Measurements from ENCODE around the gene PSMB11.

The PSMB11 gene

DNA sequence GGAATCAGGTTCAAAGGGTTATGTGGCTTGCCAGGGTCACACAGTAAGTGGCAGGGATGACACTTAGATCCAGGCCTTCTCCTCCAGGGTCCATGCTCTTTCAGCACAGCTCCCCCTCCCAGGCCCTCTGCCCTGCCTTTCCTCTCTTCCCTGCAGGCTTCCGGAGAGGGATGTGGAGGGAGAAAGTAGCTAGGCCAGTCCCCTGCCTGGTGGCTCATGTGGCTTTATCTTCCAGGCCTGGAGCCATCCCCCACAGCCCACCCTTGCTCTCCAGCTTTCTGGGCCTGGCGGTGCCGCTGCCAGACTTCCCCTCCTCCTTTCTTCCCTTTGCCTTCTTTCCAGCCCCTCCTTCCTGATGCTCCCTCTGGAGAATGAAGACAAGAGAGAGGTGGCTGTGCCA is 1.7 kb downstream of the PSMB11 start:
- no peak for DNase-seq (ENCODE audit: low read depth in 2 of 2)

DNA sequence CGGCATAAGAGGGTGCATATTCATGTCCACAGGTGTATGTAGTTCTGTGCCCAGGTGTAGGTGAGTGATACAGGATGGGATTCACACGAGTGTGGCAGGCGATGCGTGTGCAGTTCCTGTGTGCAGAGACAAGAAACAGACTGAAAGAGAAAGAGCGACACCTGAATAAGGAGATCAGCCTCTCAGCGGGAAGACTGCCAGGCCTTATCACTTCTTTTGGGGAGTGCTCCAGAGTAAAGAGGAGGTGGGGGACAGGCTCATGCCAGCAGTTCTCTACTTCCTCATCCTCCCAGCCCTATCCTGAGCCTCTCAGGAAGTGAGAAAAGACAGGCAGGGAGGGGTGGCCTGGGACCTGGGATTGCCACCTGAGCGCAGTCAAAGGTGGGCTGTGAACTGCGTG is 2.8 kb downstream of the PSMB11 start:
- DNase-seq (ENCODE audit: low read depth in 2 of 2), result no peak

- DNase-seq (ENCODE audit: low read depth in 2 of 2), result no peak
Observed at GRCh38 chr14:23045419-23046357, 3.7 kb downstream of the PSMB11 start.

DNA sequence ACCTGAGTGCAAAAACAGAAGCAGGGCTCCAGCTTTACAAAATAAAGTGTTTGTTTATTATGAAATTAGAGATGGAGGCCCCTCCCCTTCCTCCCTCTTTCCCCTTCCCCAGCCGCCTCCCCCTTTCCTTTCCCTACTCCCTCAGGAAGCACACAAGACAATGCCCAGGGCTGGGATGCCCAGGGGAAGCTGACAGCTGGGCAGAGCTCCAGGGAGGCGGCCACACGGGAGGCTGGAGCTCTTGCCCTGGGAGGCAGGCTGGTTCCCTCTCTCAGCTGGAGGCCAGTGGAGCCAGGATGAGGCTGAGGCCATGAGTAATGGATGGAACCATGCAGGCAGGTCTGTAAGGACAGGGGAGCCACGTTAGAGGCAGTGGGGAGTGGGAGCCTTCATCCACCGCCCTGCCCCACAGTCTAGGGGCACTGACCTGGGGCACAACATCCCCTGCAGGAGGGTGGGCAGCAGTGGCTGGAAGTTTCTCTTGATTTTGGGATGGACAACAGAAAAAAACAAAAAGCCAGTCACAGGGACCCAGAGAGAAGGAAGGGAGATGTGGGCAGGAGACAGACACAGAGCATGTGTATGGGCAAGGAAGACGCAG is 5.1 kb downstream of the PSMB11 start:
- no peak for DNase-seq (ENCODE audit: low read depth in 2 of 2)

DNA sequence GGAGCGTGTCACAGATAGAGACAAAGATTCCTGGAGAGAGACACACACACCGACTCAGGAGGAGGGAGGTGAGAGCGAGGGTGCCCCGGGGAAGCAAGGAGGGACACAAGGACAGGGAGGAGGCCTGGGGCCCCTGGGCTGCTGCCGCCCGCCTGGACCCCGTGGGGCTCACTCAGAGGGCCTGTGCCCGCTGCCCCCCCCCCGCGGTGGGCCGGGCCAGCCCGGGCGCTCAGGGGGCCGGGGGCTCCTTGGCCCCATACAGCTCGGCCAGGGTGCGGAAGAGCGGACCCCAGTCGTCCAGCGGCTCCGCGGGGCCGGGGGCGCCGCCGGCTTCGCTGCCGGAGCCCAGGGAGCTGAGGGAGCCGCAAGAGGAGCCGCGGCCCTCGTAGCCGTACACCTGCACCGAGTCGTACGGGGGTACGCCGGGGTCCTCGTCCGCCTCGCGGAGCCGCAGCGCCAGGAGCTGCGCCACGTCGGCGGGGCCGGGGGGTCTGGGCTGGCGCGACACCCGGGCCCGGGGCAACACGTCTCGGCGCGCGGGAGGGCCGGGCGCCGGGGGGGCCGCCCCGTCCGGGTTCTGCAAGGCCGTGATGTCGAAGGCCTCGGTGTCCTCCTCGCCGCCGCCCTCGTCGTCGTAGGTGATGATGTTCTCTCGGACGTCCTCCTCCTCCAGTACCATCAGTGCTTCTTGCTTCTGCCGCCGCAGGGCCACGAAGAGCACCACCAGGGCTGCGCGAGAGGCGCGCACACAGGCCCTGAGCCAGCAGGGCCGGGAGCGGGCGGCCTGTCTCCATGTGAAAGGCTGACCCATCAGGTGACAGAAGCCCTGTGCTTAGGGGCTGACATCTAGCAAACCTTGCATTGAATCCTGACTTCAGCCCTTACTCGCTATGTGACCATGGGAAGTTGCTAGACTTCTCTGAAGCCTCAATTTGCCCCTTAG is 6.0 kb downstream of the PSMB11 start:
- no peak for DNase-seq (ENCODE audit: low read depth in 2 of 2)

DNA sequence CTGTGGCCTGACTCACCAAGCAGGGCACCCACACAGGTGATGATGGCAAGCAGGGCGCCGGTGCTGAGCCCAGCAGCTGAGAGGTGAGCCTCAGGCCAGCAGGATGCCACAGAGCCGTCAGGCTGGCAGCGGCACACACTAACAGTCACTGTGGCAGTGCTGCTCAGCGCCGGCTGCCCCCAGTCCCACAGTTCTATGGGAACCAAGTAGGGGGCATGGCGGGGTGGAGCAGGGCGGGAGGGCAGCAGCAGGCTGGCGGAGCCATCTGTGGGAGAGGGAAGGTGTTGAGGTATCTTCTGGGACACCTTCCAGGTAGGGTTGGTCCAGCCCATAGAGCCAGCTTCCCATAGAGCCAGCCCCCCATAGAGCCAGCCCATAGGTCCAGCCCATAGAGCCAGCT is 7.0 kb downstream of the PSMB11 start:
- DNase-seq (ENCODE audit: low read depth in 2 of 2), result no peak

DNA sequence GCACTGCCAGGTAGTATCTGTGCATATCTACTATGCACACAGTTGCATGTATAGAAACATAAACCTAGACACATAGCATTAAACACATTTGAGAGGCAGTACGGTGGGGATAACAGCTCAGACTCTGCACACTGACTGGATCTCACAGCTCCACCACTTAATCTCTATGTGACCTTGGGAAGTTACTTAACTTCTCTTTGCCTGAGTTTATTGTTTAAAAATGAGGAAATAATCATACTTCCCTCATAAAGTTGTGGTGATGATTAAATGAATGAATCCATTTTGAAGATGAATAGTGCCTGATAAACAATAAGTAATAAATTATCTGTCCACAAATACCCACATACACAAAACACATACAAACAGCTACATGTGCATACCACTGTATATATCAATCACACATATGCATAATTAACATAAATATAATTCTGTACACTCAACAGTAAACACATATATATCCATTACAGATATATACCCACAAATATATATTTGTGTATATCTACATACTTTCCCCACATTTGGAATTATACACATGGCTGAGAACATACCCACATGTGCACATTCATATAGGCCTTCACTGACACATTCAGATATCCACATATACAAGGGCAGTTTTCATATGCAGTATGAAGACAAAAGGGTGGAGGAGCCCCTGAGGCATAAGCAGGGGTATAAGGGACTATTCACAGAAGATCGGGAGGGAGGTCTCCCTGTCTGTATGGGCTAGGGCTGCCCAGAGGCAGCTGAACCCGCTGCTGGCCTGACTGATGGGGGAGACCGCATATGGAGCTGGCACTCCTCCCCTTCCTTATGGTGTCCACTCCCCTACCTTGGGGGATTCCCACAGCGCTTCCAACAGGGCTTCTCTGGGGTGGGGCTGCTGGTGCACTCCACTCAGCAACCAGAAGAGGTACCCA is 9.4 kb downstream of the PSMB11 start:
- no peak for DNase-seq (ENCODE audit: low read depth in 2 of 2)

DNA sequence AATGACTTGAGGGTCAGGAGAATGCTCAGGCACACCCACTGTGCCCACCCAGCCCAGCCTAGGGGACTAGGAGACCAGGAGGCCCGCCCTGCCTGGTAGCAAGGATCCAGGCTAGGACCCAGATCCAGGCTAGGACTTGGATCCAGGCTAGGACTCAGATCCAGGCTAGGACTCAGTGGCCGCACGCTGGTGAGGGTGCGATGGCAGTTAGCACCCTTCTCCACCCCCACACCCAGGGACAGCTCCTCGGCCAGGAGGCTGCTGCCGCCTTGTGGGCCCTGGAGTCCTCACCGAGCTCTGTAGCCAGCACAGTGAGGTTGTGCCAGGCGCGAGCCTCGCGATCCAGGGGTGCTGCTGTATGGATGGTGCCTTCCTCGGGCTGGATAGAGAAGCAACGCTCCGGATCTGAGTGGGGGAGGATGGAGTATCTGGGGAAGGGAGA is 10.2 kb downstream of the PSMB11 start:
- DNase-seq (ENCODE audit: low read depth in 2 of 2), result no peak

DNA sequence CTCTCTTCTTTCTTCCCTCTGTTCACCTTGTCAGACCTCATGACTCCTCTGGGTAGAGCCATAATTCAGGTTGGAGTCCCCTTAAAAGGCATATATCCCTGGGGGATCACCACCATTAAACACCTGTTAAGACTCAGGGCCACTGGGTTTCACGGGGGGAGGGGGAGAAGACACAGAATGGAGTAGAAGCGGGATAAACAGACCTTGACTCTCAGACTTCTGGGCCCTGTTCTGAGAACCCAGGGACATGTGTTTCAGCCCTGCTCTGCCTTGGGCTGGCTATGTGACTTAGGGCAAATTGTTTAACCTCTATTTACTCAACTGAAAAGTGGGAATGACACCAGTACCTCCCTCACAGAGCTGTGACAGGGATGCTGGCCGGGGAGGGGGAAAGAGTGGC is 10.7 kb downstream of the PSMB11 start:
- no peak for DNase-seq (ENCODE audit: low read depth in 2 of 2)

DNA sequence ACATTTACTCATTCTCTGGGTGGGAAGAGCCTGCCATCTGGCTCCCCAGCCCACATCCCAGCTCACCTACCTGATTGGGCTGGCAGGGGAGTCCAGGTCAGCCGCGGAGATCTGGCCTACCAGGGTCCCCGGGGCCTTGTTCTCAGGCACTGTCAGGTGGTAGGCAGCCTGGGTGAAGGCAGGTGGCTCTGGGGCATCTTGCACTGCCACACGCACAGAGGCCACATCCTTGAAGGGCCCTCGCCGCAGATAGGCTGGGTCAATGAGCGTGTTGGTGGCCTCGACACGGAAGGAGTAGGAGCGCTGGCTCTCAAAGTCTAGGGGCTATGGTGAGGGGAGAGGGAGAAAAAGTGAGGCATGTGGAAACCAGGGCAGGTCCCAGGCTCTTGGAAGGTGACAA is 11.4 kb downstream of the PSMB11 start:
- no peak for DNase-seq (ENCODE audit: low read depth in 2 of 2)

DNA sequence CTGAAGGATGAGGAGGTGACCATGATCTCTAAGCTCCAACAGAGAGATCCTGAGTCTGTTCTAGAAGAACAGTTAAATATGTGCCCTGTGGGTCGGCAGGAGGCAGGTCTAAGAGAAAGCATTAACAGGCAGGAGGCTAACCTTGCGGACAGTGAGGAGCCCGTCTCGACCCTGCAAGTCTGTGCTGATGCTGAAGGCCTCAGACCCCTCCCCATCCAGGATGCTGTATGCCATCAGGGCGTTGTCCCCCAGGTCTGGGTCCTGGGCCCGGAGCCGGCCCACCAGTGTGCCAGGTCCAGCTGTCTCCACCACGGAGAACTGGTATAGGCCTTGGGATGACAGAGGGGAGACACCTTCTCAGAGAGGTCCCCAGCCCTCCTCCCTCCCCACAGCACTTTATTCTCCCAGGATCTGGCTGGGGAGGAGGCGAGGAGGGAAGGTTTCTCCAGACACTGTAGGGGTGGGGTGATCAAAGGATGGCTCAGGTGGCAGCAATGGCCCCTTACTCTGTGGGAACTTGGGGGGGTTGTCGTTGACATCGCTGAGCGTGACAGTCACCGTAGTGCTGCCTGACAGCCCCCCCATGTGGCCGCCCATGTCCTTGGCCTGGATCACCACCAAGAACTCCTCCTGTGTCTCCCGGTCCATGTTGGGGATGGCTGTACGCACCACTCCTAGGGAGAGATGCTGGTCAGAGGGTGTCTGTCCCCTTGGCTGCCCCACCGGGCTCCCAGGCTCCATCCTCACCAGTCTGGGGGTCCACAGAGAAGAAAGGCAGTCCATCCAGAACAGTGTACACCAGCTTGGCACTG is 12.2 kb downstream of the PSMB11 start:
- DNase-seq (ENCODE audit: low read depth in 2 of 2), result no peak

- no peak for DNase-seq (ENCODE audit: low read depth in 2 of 2)
Observed at GRCh38 chr14:23055147-23055550, 13.1 kb downstream of the PSMB11 start.

GRCh38 chr14:23055621-23056144 is 13.7 kb downstream of the PSMB11 start:
- no peak for DNase-seq (ENCODE audit: low read depth in 2 of 2)

DNA sequence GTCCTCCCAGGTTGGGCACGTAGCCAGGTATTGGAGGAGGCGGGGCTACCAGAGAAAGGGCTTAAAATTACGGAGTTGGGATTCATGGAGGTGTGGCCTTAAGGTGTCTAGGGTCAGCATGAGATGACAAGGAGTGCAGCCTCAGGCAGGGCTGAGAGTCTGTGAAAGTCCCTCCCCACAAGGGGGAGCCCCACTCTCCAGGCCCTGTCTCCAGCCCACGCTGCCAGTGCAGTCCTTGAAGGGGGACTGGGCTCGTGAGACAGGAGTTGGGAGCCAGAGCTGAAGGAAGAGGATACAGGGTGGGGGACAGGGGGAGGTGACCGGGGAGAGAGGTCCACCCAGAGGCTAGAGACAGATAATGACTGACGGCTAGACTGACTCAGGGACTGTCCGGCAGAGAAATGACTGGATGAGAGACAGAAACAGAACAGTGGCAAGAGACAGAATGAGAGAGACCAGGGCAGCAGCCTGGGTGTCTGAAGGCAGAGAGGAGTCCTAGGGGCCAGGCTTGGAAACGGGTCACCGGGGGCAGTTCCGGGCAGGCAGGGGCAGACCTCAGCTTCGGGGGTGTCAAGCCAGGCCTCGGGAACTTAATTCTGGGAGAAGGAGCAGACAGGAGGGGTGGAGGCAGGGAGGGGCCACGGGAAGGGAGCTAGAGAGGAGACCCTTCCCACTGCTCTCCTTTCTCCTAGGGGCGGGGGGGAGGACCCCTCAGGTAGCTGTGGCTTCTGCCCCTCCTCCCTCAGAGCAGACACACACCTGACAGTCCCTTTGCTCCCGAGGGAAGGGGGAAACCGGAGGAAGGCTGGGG is 14.3 kb downstream of the PSMB11 start:
- DNase-seq (ENCODE audit: low read depth in 2 of 2), result peak; percentile 42 to 59

- DNase-seq (ENCODE audit: low read depth in 2 of 2), result peak; percentile 57 to 64
Observed at GRCh38 chr14:23056956-23057756, 15.1 kb downstream of the PSMB11 start, which contains the start of gene CDH24. Gene CDH24 (minus strand): TSS chr14:23057520. CDS start chr14:23055733, 1,787 bp downstream.

- peak; percentile 84 to 88 for DNase-seq (ENCODE audit: low read depth in 2 of 2)
Observed at GRCh38 chr14:23057757-23058653, 16.0 kb downstream of the PSMB11 start.
